ENCODE measurements around the gene MINDY4.

MINDY4 gene

GRCh38 chr7:30915751-30916150 lies 144.5 kb downstream of the MINDY4 start:
- H3K27me3 ChIP-seq (replicated peaks in 2 of 5; ENCODE audit: control insufficient read depth in 4 of 5, insufficient read depth in 5 of 5, low read length in 4 of 5) = no peaks in the 10 kb centered on the region
- H3K36me3 ChIP-seq (ENCODE audit: control insufficient read depth in 4 of 4, insufficient read depth in 4 of 4, low read length in 3 of 4) = no peaks in the 10 kb centered on the region
- peaks cover 0 to 12% (median 1%) of the 10 kb centered on the region in 4 experiments for H3K4me1 ChIP-seq (ENCODE audit: control extremely low read depth in 1 of 4, control insufficient read depth in 4 of 4, insufficient read depth in 4 of 4, low read length in 3 of 4)
- DNase-seq = no peak
- H3K4me3 ChIP-seq (ENCODE audit: control insufficient read depth in 1 of 7, extremely low read depth in 1 of 7, insufficient read depth in 4 of 7, low read depth in 2 of 7, low read length in 6 of 7) = no peak overlapping the region
- ChIA-PET CTCF (no interaction called here), POLR2A (no interaction called here)
- H3K27ac ChIP-seq (ENCODE audit: insufficient read depth in 1 of 2, low read depth in 1 of 2, low read length in 2 of 2, poor library complexity in 1 of 2, severe bottlenecking in 2 of 2) = peak overlapping the region in 1 of 2 experiments; percentile 25
- no peaks in the 10 kb centered on the region for H3K9me3 ChIP-seq (ENCODE audit: control extremely low read depth in 1 of 5, control insufficient read depth in 4 of 5, insufficient read depth in 2 of 5, low read depth in 1 of 5, low read length in 4 of 5)
- WGBS (ENCODE audit: insufficient coverage) = 66% methylated on average over 5 of the region's 6 CpGs

- Histone ChIP-seq H3K27me3 (replicated peaks in 2 of 5; ENCODE audit: control insufficient read depth in 4 of 5, insufficient read depth in 5 of 5, low read length in 4 of 5) (no peaks in the 10 kb centered on the region), H3K4me1 (ENCODE audit: control extremely low read depth in 1 of 4, control insufficient read depth in 4 of 4, insufficient read depth in 4 of 4, low read length in 3 of 4) (peaks cover 0 to 9% (median 1%) of the 10 kb centered on the region in 4 experiments), H3K4me3 (ENCODE audit: control insufficient read depth in 1 of 7, extremely low read depth in 1 of 7, insufficient read depth in 4 of 7, low read depth in 2 of 7, low read length in 6 of 7) (no peak overlapping the region), H3K27ac (ENCODE audit: insufficient read depth in 1 of 2, low read depth in 1 of 2, low read length in 2 of 2, poor library complexity in 1 of 2, severe bottlenecking in 2 of 2) (peak overlapping the region in 1 of 2 experiments; percentile 25), H3K9me3 (ENCODE audit: control extremely low read depth in 1 of 5, control insufficient read depth in 4 of 5, insufficient read depth in 2 of 5, low read depth in 1 of 5, low read length in 4 of 5) (no peaks in the 10 kb centered on the region), H3K36me3 (ENCODE audit: control insufficient read depth in 4 of 4, insufficient read depth in 4 of 4, low read length in 3 of 4) (no peaks in the 10 kb centered on the region)
- CTCF ChIA-PET = no interaction called here
- POLR2A ChIA-PET = no interaction called here
- DNase-seq = no peak
- WGBS (ENCODE audit: insufficient coverage) = 87% methylated on average over 3 of the region's 3 CpGs
These were observed 145.0 kb downstream of the MINDY4 start for GRCh38 chr7:30916255-30916654.

GRCh38 chr7:30916767-30917166 lies 145.6 kb downstream of the MINDY4 start:
- ChIA-PET CTCF (no interaction called here), POLR2A (no interaction called here)

GRCh38 chr7:30917216-30917893 lies 146.1 kb downstream of the MINDY4 start:
- CTCF ChIA-PET = no interaction called here
- no peak overlapping the region for H3K4me3 ChIP-seq (ENCODE audit: control insufficient read depth in 1 of 7, extremely low read depth in 1 of 7, insufficient read depth in 4 of 7, low read depth in 2 of 7, low read length in 6 of 7)
- WGBS (ENCODE audit: insufficient coverage) = 100% methylated on average over 1 of the region's 4 CpGs
- POLR2A ChIA-PET = no interaction called here
- no peaks in the 10 kb centered on the region for H3K36me3 ChIP-seq (ENCODE audit: control insufficient read depth in 4 of 4, insufficient read depth in 4 of 4, low read length in 3 of 4)
- H3K9me3 ChIP-seq (ENCODE audit: control extremely low read depth in 1 of 5, control insufficient read depth in 4 of 5, insufficient read depth in 2 of 5, low read depth in 1 of 5, low read length in 4 of 5) = no peaks in the 10 kb centered on the region
- H3K27ac ChIP-seq (ENCODE audit: insufficient read depth in 1 of 2, low read depth in 1 of 2, low read length in 2 of 2, poor library complexity in 1 of 2, severe bottlenecking in 2 of 2) = no peak overlapping the region
- no peaks in the 10 kb centered on the region for H3K27me3 ChIP-seq (replicated peaks in 2 of 5; ENCODE audit: control insufficient read depth in 4 of 5, insufficient read depth in 5 of 5, low read length in 4 of 5)
- no peak for DNase-seq
- H3K4me1 ChIP-seq (ENCODE audit: control extremely low read depth in 1 of 4, control insufficient read depth in 4 of 4, insufficient read depth in 4 of 4, low read length in 3 of 4) = peaks cover 0 to 3% (median 0%) of the 10 kb centered on the region in 4 experiments

More at GRCh38 chr7:30916767-30917166, 145.6 kb downstream of the MINDY4 start:
- Histone ChIP-seq H3K4me3 (ENCODE audit: control insufficient read depth in 1 of 7, extremely low read depth in 1 of 7, insufficient read depth in 4 of 7, low read depth in 2 of 7, low read length in 6 of 7) (no peak overlapping the region), H3K4me1 (ENCODE audit: control extremely low read depth in 1 of 4, control insufficient read depth in 4 of 4, insufficient read depth in 4 of 4, low read length in 3 of 4) (peaks cover 0 to 4% (median 0%) of the 10 kb centered on the region in 4 experiments), H3K27me3 (replicated peaks in 2 of 5; ENCODE audit: control insufficient read depth in 4 of 5, insufficient read depth in 5 of 5, low read length in 4 of 5) (no peaks in the 10 kb centered on the region), H3K36me3 (ENCODE audit: control insufficient read depth in 4 of 4, insufficient read depth in 4 of 4, low read length in 3 of 4) (no peaks in the 10 kb centered on the region), H3K9me3 (ENCODE audit: control extremely low read depth in 1 of 5, control insufficient read depth in 4 of 5, insufficient read depth in 2 of 5, low read depth in 1 of 5, low read length in 4 of 5) (no peaks in the 10 kb centered on the region), H3K27ac (ENCODE audit: insufficient read depth in 1 of 2, low read depth in 1 of 2, low read length in 2 of 2, poor library complexity in 1 of 2, severe bottlenecking in 2 of 2) (no peak overlapping the region)
- DNase-seq = no peak
- 96% methylated on average over 7 of the region's 7 CpGs for WGBS (ENCODE audit: insufficient coverage)

GRCh38 chr7:30918676-30919075 lies 147.5 kb downstream of the MINDY4 start:
- Histone ChIP-seq H3K4me1 (ENCODE audit: control extremely low read depth in 1 of 4, control insufficient read depth in 4 of 4, insufficient read depth in 4 of 4, low read length in 3 of 4) (peaks cover 0 to 3% (median 0%) of the 10 kb centered on the region in 4 experiments), H3K9me3 (ENCODE audit: control extremely low read depth in 1 of 5, control insufficient read depth in 4 of 5, insufficient read depth in 2 of 5, low read depth in 1 of 5, low read length in 4 of 5) (no peaks in the 10 kb centered on the region), H3K36me3 (ENCODE audit: control insufficient read depth in 4 of 4, insufficient read depth in 4 of 4, low read length in 3 of 4) (no peaks in the 10 kb centered on the region), H3K27me3 (replicated peaks in 2 of 5; ENCODE audit: control insufficient read depth in 4 of 5, insufficient read depth in 5 of 5, low read length in 4 of 5) (no peaks in the 10 kb centered on the region), H3K27ac (ENCODE audit: insufficient read depth in 1 of 2, low read depth in 1 of 2, low read length in 2 of 2, poor library complexity in 1 of 2, severe bottlenecking in 2 of 2) (no peak overlapping the region), H3K4me3 (ENCODE audit: control insufficient read depth in 1 of 7, extremely low read depth in 1 of 7, insufficient read depth in 4 of 7, low read depth in 2 of 7, low read length in 6 of 7) (no peak overlapping the region)
- POLR2A ChIA-PET = no interaction called here
- WGBS (ENCODE audit: insufficient coverage) = 100% methylated on average over 2 of the region's 4 CpGs
- DNase-seq = no peak
- CTCF ChIA-PET = no interaction called here

- WGBS (ENCODE audit: insufficient coverage) = 72% methylated on average over 8 of the region's 11 CpGs
- no peaks in the 10 kb centered on the region for H3K36me3 ChIP-seq (ENCODE audit: control insufficient read depth in 4 of 4, insufficient read depth in 4 of 4, low read length in 3 of 4)
- ChIA-PET CTCF (interaction anchor here (1.3 to 1.7 kb wide), 3 partner anchors 8 to 18 kb away, joined by 3 to 5 read pairs (median 4); no protein-coding TSS in a partner anchor), POLR2A (no interaction called here)
- H3K4me3 ChIP-seq (ENCODE audit: control insufficient read depth in 1 of 7, extremely low read depth in 1 of 7, insufficient read depth in 4 of 7, low read depth in 2 of 7, low read length in 6 of 7) = no peak overlapping the region
- no peaks in the 10 kb centered on the region for H3K9me3 ChIP-seq (ENCODE audit: control extremely low read depth in 1 of 5, control insufficient read depth in 4 of 5, insufficient read depth in 2 of 5, low read depth in 1 of 5, low read length in 4 of 5)
- H3K4me1 ChIP-seq (ENCODE audit: control extremely low read depth in 1 of 4, control insufficient read depth in 4 of 4, insufficient read depth in 4 of 4, low read length in 3 of 4) = no peaks in the 10 kb centered on the region
- H3K27me3 ChIP-seq (replicated peaks in 2 of 5; ENCODE audit: control insufficient read depth in 4 of 5, insufficient read depth in 5 of 5, low read length in 4 of 5) = no peaks in the 10 kb centered on the region
- no peak for DNase-seq
- no peak overlapping the region for H3K27ac ChIP-seq (ENCODE audit: insufficient read depth in 1 of 2, low read depth in 1 of 2, low read length in 2 of 2, poor library complexity in 1 of 2, severe bottlenecking in 2 of 2)
These were observed 148.9 kb downstream of the MINDY4 start for GRCh38 chr7:30920021-30920583.

Data from common myeloid progenitor, CD34-positive (primary cell).